ENCODE data around the gene KSR2.

GRCh38 chr12:117882181-117882580, 86.6 kb downstream of the KSR2 start:
- TF ChIP-seq CTCF (IDR thresholded peaks at IDR 0.05) (no peak), POLR2A (IDR thresholded peaks at IDR 0.05) (no peak), POLR2AphosphoS5 (IDR thresholded peaks at IDR 0.05; ENCODE audit: insufficient read depth in 1 of 2, low read depth in 1 of 2) (no peak)
